GM15510 (cell line): ENCODE results near the gene TOR2A.

Source experiments
- POLR2A ChIP-seq: IDR thresholded peaks from 3 replicates; pipeline ENCODE4 v1.6.1; 2011; ENCODE audit warnings: borderline replicate concordance; ENCODE audit not compliant: insufficient read length; ENCODE audit errors: extremely low read depth

The TOR2A gene

DNA sequence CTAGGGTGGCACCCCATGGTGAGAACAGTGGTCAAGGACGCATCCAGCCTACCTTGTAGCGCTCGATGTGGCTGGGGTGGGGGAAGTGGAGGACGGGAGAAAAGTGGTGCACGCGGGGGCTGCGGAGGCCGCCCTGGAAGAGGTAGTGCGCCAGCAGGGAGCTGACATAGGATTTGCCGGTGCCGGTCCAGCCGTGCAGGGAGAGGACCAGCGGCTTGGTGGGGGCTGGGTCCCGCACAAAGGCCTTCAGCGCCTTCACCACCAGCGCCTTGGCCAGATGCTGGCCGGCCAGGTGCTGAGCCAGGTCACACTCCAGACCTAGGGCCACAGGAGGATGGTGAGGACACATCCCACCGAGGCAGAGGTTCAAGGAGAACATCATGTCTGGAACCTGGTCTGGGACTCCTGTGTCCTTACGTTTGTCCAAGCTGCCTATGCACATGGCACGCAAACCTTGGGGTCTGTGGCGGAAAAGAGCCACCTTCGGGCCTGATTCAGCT, 797 bp downstream of the TOR2A start:
- TF ChIP-seq POLR2A = no peak

DNA sequence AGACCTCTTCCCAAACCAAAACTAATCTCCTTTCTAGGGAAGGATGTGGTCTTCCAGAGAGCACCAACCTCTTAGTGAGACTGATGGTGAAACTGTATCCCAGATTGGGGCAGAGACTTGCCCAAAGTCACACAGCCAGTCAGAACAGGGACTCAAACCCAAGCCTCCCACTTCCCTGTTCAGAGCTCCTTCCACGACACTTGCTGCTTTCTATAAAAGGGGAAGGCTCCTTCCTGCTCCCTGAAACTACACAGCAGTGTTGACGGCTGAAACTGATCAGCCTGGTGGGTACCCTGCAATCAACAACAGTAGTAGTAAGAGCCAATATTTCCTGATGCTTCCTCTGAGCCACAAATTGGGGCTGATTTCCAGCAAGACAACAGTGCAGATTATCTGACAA, 1.5 kb downstream of the TOR2A start:
- TF ChIP-seq POLR2A = no peak

DNA sequence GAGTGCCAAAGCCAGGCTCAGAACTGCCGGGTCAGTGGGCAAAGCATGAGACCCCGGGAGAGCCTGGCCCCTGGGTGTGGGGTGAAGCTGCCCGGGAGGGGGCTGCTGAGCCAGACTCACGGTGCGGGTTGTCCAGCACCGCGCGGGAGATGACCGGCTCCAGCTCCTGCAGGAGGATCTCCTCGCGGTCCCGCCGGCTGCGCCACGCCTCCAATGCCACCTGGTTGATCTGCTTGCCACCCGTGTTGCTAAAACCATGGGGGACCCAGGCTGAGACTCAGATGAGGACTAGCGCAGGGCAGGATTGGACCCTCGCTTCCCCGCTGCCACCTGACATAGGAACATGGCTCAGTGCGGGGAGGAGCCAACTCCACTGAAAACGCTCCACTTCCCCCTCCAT, 2.6 kb downstream of the TOR2A start:
- TF ChIP-seq POLR2A = no peak

DNA sequence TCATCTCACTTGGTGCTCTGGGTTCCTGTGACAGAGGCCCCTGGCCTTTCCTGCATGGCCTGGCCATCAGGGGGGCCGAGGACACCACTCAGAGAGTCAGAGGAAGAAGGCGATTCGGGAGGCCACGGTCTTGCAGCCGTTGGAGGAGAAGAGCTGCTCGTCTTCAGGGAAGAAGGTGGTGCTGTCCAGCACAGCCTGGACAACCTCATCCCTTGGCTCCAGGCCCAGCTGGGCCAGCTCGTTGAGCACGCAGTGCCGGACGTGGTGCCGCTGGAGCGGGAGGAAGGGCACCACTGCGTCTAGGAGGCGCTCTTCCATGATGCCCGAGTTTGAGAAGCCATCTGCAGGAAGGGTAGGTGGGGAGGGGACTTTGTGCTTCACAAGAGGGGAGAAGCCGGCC, 3.2 kb downstream of the TOR2A start:
- no peak for TF ChIP-seq POLR2A

DNA sequence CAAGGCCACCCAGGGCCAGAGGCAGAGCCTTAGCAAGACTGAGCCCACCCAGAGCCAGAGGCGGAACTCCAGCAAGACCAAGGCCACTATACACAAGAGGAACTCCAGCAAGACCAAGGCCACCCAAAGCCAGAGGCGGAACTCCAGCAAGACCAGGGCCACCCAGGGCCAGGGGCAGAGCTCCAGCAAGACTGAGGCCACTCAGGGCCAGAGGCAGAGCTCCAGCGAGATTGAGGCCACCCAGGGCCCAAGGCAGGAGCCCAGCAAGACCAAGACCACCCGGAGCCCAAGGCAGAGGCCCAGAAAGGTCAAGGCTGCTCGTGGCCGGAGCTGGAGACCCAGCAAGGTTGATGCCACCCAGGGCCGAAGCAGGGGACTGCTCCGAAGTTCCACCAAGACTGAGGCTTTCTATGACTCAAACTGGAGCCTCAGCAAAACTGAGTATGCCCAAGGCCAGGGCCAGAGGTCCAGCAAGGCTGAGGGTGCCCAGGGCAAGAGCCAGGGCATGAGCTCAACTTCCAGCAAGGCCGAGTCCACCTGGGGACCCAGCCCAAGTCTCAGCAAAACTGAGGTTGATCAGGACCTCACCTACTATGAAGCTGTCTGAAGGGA, 4.2 kb downstream of the TOR2A start:
- no peak for TF ChIP-seq POLR2A

DNA sequence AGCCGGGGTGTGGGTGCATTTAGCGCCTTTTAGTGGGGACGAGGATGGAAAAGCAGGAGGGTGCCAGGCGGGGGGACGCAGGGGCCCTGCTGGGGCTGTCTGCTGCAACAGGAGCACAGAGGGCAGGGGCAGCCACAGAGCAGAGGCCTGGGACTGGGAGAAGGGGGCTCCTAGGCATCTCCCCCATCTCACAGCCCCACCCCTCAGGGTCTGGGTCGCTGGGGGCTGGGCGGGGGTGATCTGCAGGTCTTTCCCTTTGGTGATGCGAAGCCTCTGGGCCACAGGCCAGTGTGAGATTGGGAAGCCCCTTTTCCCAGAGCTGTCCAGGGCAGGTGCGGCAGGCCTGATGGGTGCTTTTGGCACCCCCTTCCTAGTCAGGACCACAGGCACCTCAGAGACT, 4.8 kb downstream of the TOR2A start:
- no peak for TF ChIP-seq POLR2A

DNA sequence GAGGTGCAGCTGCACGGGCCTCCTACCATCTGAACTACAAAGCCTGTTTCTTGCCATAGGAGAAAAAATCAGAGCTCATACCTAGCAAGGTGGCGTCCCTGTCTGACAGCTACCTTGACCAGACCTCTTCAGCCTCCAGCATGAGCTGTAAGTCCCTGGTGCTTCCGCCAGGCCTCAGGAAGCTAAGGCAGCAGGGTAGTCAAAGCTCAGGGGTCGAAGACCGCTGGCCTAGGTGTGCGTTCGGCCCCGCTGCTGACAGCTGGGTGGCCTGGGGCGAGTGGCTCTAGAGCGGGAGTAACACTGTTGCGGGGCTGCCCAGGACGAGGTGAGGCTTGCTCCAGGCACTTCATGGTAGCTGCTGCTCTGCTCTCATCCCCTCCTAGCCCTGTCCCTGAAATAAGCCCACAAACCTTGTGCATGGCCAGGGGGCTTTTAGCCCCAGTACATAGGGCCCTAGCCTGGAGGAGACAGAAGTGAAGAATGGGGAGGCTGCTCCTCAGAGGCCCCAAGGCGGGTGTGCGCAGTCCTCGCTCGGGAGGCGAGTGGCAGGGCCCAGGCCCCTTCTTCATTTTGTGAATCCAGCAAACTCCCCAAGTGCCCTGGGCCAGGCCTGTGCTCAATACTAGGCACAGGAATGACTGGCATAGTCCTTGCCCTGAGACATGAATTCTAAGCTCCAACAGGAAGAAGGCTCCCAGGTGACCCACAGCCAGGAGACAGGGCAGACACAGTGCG, 5.4 kb downstream of the TOR2A start:
- no peak for TF ChIP-seq POLR2A

DNA sequence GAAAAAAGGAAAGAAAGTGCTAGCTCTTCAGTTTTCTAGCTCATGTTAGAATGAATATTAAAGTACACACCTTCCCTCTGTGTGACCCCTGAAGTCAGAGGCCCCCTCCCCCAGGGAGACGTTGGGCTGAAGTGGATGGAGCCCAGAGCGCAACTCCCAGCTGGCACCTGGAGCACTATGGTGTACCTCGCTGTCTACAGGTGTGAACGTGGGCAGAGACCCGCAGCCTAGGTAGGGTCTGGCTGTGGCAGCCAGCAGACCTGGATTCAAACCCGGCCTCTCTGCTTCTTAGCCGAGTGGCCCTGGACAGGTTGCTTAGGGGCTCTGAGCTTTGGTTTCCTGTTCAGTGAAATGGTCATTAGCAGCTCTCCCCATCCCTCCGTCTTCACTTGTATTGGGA, 6.3 kb downstream of the TOR2A start:
- no peak for TF ChIP-seq POLR2A

DNA sequence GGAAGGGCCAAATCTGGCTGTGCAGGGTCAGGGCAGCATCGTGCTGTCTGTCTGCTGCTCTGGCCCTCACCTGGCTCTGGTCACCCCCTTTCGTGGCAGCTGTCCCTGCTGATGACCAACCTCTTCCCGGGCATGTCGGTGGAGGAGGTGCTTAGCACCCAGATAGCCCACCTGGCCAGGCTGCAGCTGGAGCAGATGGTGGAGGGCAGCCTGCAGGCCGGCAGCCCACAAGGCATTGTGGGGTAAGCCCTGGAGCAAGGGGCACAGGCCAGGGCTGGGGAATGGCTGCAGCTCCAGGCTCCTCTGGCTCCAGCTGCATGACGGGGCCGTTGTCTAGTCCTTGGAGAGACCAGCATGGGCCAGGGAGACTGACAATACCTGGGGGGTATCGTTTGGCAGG, 8.2 kb downstream of the TOR2A start:
- TF ChIP-seq POLR2A = no peak

DNA sequence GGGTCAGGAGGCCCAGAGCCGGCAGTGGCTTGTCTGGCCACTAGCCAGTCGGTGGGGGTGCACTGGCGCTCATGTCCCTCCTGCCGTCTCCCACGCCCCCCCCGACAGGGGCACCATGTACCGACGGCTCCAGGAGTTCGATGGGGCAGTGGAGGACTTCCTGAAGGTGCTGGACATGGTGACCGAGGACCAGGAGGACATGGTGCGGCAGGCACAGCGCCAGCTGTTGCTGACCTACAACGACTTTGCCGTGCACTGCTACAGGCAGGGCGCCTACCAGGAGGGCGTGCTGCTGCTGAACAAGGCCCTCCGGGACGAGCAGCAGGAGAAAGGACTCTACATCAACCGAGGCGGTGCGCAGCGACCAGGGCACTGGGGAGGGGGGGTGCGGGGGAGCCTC, 11.1 kb downstream of the TOR2A start:
- TF ChIP-seq POLR2A = no peak

DNA sequence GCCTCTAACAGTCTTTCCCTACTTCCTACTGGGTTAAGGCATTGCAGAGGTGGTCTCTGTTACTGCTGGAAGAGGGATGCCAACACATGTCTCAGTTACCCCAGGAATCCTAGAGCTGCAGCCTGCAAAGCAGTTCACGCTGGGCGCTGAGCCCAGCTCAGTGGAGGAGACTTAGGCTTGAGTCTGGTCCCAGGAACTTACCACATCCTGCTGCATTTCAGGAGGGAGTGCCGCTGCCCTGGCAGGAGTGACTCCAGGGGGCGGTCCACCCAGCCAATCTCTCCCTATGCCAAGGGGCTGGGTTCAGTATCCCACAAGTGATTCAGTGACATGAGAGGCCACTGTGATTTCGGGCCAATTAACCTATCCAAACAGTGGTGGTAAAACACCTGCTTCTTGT, 11.7 kb downstream of the TOR2A start:
- no peak for TF ChIP-seq POLR2A

DNA sequence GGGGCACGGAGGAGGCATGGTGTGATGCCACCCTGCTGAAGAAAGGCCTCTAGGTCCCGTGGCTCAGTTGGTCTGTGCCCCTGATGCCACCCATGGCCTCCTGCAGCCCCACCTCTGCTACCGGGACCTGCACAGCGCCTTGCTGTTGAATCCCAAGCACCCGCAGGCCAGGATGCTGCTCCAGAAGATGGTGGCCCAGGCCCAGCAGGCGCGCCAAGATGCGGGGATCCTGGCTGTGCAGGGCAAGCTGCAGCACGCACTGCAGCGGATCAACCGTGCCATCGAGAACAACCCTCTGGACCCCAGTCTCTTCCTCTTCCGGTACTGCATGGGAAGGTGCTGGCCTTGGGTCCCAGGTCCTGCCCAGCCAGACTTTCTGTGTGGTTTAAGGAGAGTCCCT, 12.1 kb downstream of the TOR2A start:
- no peak for TF ChIP-seq POLR2A

DNA sequence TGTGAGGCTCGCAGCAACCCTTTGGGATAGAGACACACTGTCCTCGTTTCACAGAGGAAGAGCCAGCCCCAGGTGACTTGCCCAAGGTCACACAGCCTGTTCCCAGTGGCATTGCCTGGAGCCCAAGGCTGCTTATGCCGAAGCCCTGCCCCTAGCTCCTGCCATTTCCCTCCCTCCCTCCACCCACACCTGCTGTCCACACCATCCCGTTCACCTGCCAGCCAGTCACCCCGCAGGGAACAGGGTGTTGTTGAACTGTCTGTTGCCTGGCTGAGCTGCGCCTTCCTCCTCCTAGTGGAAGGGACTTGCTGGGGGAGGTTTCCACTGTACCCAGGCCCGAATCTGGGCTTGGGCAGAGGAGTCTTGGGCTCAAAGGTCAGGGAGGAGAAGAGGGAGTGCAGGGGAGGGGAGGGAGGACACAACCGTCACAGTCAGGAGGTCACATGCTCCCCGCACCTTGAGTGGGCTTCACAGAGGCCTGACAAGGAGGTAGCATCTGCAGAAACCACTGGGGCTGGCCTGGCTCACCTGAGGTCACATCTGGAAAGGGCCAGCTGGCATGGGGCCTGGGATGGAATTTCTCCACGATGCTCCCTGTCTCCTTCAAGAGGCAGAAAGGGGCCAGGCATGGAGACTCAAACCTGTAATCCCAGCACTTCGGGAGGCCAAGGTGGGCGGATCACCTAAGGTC, 12.9 kb downstream of the TOR2A start:
- TF ChIP-seq POLR2A = no peak

DNA sequence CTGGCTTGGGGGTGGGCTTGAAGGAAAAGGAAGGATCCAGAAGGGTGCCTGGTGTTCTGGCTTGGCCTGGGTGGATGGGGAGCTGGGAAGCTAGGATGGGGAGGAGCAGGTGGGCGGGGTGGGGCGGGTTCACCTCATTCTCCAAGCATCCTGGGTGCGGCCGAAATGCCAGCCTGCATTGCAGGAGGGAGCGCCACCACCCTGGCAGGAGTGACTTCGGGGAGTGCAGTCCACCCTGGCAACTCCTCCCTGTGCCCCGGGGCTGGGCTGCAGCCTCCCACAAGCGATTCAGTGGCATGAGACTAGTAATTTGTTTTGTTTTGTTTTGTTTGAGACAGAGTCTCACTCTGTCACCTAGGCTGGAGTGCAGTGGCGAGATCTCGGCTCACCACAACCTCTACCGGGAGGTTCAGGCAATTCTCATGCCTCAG, 13.7 kb downstream of the TOR2A start:
- TF ChIP-seq POLR2A = no peak

DNA sequence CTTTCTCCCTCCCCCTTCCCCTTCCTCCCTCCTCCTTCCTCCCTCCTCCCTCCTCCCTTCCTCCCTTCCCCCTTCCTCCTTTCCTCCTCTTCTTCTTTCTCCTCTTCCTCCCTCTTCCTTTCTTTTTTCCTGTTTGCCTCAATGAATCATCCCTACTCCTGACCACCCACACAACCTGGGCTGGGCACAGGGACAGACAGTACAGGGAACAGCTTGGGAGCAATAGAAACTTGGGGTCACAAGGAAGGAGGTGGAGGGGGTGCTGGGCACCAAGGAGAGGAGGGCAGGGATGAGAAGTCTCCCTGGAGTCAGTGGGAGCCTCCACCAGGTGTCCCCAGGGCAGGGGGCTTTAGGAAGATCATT, 14.2 kb downstream of the TOR2A start:
- no peak for TF ChIP-seq POLR2A

DNA sequence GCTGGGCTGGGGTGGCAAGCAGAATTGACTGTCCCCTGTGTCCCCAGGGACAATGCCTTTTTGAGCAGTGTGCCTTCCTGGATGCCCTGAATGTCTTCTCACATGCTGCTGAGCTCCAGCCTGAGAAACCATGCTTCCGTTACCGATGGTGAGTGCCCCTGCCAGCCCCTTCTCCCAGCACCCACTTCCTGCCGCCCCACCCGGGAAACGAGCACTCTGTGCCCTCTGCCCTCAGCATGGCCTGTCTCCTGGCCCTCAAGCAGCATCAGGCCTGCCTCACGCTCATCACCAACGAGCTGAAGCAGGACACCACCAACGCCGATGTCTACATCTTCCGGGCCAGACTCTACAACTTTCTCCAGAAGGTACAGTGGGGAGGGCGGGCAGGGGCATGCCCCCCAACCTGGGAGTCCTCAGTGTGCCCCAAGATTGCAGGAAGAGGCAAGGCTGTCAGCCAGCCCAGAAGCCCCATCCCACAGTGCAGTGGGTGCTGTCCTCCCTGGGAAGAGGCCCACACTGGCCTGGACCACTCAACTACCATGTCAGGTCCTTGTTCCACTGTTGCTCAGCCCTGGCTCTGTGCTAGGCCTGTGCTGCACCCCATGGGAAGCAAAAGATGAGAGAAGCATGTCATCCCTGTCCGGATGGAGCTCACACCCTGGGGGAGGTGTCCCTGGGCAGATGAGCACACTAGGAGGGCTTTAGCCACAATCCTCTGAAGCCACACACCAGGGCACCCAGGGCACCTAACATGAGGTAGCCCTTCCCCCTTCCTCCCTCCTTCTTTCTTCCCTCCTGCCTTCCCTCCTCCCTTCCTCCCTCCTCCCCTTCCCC, 14.8 kb downstream of the TOR2A start:
- TF ChIP-seq POLR2A = no peak

DNA sequence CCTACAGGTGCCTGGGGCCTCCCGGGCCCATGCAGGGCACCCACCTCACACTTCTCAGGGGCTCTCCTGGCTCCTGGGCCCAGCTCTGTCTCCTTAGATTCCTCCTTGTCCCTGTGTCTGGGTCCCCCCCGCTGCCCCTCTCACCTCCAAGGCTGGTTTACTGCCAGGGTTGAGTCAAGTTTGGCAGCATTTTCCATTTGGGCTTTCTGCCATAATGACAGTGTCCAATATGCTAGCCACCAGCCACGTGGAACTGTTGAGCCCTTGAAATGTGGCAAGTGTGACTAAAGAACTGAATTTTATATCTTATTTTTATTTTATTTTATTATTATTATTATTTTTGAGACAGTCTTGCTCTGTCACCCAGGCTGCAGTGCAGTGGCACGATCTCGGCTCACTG, 17.3 kb downstream of the TOR2A start:
- TF ChIP-seq POLR2A = no peak
